ENCODE data around the gene ASPA. TPM values are rescaled to one million over a fixed set of nuclear protein-coding genes. Genes with fewer than 3 reads are reported as not detected.

The ASPA gene
- total and polyA plus RNA-seq, 2 donors (not counting 3 experiments of a cell fraction or from before 2014, with no cell fraction given) = 0.01 TPM; not detected in 1

DNA sequence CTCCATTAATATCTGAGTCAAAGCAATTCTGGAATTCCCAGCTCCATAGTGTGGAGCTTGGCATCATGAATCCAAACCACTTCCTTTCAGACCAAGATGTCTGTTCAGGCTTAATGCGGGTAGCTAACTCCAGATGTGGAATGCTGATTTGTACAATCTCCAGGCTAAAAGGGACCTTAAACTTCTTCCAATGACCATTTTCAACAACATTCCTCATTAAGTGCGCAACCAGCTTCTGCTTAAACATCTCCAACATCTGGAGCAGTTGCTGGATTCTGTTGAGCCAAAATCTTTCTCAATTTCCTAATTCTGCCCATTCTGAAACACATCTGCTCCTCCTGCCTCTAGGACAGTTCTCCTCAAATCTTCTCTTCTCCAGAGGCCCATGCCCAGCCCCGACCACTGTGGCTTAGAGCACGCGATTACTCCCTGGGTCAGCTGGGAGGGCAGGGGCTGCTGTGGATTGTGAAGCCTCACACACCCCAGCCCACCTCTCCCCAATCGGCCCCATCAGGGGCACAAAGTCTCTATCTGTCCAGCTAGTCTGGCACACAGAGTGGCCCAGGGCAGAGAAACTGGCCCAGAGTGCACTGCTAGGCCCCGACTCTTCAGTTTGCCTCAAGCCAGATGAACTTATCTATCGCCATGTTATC lies 36.2 kb downstream of the ASPA start:
- DNase-seq (ENCODE audit: low read depth, low spot score) = no peak
- H3K9ac ChIP-seq (replicated peaks; ENCODE audit: extremely low read depth, insufficient read depth, low read length) = no peak overlapping the region
- H3K4me1 ChIP-seq (ENCODE audit: control insufficient read depth, extremely low read depth, insufficient read depth, low read length) = no peaks in the 10 kb centered on the region
- no peaks in the 10 kb centered on the region for H3K9me3 ChIP-seq (replicated peaks; ENCODE audit: control insufficient read depth, insufficient read depth, low read length)
- H3K27ac ChIP-seq (ENCODE audit: insufficient read depth, low read depth, low read length) = no peak overlapping the region
- POLR2A ChIA-PET = no interaction called here
- no peaks in the 10 kb centered on the region for H3K79me2 ChIP-seq (ENCODE audit: control insufficient read depth, insufficient read depth, low read length)
- no peaks in the 10 kb centered on the region for H3K36me3 ChIP-seq (ENCODE audit: control insufficient read depth in 2 of 2, extremely low read depth in 1 of 2, insufficient read depth in 2 of 2, low read length in 2 of 2)
- TF ChIP-seq FOS (IDR thresholded peaks at IDR 0.05; ENCODE audit: borderline replicate concordance, insufficient read depth, low read length) (no peak), MYC (IDR thresholded peaks at IDR 0.05; ENCODE audit: low read depth, low read length) (no peak), GATA2 (IDR thresholded peaks at IDR 0.05; ENCODE audit: insufficient read depth, insufficient read length, low read depth, low read length) (no peak), EZH2 (IDR thresholded peaks at IDR 0.05; ENCODE audit: borderline replicate concordance, low read depth, low read length, severe bottlenecking) (no peak), POLR2AphosphoS5 (IDR thresholded peaks at IDR 0.05; ENCODE audit: insufficient read depth, low read depth, low read length) (no peak), POLR2A (IDR thresholded peaks at IDR 0.05; ENCODE audit: low read depth, low read length) (no peak), JUN (IDR thresholded peaks at IDR 0.05; ENCODE audit: borderline replicate concordance, insufficient read depth, insufficient read length, low read depth) (no peak)
- TF ChIP-seq, protein P1, sequence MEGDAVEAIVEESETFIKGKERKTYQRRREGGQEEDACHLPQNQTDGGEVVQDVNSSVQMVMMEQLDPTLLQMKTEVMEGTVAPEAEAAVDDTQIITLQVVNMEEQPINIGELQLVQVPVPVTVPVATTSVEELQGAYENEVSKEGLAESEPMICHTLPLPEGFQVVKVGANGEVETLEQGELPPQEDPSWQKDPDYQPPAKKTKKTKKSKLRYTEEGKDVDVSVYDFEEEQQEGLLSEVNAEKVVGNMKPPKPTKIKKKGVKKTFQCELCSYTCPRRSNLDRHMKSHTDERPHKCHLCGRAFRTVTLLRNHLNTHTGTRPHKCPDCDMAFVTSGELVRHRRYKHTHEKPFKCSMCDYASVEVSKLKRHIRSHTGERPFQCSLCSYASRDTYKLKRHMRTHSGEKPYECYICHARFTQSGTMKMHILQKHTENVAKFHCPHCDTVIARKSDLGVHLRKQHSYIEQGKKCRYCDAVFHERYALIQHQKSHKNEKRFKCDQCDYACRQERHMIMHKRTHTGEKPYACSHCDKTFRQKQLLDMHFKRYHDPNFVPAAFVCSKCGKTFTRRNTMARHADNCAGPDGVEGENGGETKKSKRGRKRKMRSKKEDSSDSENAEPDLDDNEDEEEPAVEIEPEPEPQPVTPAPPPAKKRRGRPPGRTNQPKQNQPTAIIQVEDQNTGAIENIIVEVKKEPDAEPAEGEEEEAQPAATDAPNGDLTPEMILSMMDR (IDR thresholded peaks at IDR 0.05; ENCODE audit: extremely low read depth in 1 of 2, insufficient read depth in 1 of 2, low read depth in 1 of 2, low read length in 2 of 2) = no peak
- TF ChIP-seq, protein P2, sequence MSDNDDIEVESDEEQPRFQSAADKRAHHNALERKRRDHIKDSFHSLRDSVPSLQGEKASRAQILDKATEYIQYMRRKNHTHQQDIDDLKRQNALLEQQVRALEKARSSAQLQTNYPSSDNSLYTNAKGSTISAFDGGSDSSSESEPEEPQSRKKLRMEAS (IDR thresholded peaks at IDR 0.05; ENCODE audit: insufficient read depth, insufficient read length) = no peak
- BruUV-seq (replicated peaks) = no TSS peak
- FAIRE-seq = no peak
- H4K20me1 ChIP-seq (replicated peaks; ENCODE audit: control insufficient read depth, extremely low read depth, insufficient read depth, low read length) = no peaks in the 10 kb centered on the region
- no peak overlapping the region for H3K4me3 ChIP-seq (replicated peaks in 1 of 3; ENCODE audit: insufficient read depth in 1 of 3, low read depth in 1 of 3, low read length in 3 of 3)
- H2AFZ ChIP-seq (ENCODE audit: low read depth, low read length) = no peak overlapping the region
- CTCF ChIA-PET = no interaction called here
- dilution Hi-C loops (cut with MboI; ENCODE audit: extremely low pct_ligation_motif_present, low sequenced_read_pairs) (no loop called here), intact Hi-C loops (cut with micrococcal nuclease) (no loop called here)
- H3K9me1 ChIP-seq (replicated peaks; ENCODE audit: control insufficient read depth, extremely low read depth, insufficient read depth, low read length) = no peaks in the 10 kb centered on the region
- H3K27me3 ChIP-seq (ENCODE audit: control insufficient read depth in 2 of 2, insufficient read depth in 2 of 2, low read length in 2 of 2) = no peaks in the 10 kb centered on the region
- no peak overlapping the region for H3K4me2 ChIP-seq (ENCODE audit: insufficient read depth, low read length)

Data from endothelial cell of umbilical vein (primary cell).